ENCODE measurements around the gene FBXO24. TPM values are rescaled to one million over a fixed set of nuclear protein-coding genes. Genes with fewer than 3 reads are reported as not detected.

The FBXO24 gene
- total RNA-seq, 4 donors from 2014 or later: 0.14 to 0.79 TPM; not detected in 2

DNA sequence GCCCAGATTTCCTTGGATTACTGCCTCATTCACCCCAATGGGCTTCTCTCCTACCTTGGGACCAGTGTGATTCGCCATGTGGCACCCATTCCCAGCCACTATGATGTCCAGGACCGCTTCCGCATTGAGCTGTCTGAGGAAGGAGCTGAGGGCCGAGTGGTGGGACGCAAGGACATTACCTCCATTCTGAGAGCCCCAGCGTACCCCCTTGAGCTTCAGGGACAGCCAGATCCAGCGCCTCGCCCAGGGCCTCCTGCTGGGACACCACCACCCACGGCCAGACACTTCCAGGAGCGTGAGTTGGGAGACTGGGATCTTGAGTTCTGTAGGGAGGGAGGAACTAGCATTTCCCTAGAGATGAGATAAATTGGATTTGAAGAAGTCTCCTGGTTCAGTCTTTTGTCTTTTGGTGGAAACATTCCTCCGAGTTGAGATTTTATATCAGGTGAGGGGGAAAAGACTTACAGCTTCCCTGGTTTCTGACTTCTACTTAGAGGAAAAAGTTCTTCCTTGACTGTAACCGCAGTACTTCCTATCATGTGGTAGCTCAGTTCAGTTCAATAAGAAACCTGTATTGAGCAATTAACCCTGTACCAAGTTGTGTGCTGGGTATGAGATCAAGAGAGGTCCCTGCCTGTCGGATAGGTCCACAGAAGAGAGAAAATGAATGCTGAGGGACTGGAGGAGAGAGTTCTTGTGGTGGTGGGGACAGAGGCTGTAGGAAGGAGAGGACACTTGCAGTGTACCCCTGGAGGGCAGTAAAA lies 27.5 kb downstream of the FBXO24 start:
- DNase-seq: no peak
- in situ Hi-C loops (cut with MboI; ENCODE audit: low pct_ligation_motif_present in 1 of 4, low pct_unique_long_range_greater_than_20kb in 1 of 4, low sequenced_read_pairs in 3 of 4): no loop called here
- H3K4me3 ChIP-seq: peak overlapping the region in 1 of 4 donors; percentile 89

DNA sequence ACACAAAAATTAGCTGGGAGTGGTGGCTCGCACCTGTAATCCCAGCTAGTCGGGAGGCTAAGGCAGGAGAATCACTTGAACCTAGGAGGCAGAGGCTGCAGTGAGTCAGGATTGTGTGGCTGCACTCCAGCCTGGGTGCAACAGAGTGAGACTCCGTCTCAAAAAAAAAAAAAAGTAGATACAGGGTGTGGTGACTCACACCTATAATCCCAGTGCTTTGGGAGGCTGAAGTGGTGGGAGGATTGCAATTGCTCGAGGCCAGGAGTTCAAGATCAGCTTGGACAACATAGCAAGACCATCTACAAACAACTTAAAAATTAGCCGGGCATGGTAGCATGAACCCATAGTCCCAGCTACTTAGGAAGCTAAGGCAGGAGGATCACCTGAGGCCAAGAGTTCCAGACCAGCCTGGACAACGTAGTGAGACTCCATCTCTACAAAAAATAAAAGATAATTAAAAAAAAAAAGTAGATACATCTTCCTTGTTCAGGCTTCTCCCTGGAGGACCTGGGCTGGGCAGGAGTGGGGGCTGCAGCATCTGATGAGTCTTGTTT lies 28.3 kb downstream of the FBXO24 start:
- 60 to 95% methylated on average over 2 to 6 of the region's 6 CpGs for WGBS, 2 donors (ENCODE audit: low coverage in 1 of 2)
- DNase-seq: no peak
- intact Hi-C loops (cut with DNase I; ENCODE audit: low total_unique reads): no loop called here
- H3K9me3 ChIP-seq: no peaks in the 10 kb centered on the region
- in situ Hi-C loops (cut with MboI; ENCODE audit: low pct_ligation_motif_present in 1 of 4, low pct_unique_long_range_greater_than_20kb in 1 of 4, low sequenced_read_pairs in 3 of 4): no loop called here
- no peaks in the 10 kb centered on the region for H3K36me3 ChIP-seq
- H3K4me1 ChIP-seq: peaks cover 4 to 20% (median 8%) of the 10 kb centered on the region in 4 donors
- no peaks in the 10 kb centered on the region for H3K27me3 ChIP-seq
- no peak overlapping the region for H3K27ac ChIP-seq
- TF ChIP-seq POLR2AphosphoS5 (IDR thresholded peaks at IDR 0.05): no peak
- no peak for TF ChIP-seq EP300 (IDR thresholded peaks at IDR 0.05; ENCODE audit: low read depth)
- no peak overlapping the region for H3K4me3 ChIP-seq

More for the DNA sequence above, 27.5 kb downstream of the FBXO24 start:
- H3K9me3 ChIP-seq: no peaks in the 10 kb centered on the region
- no peaks in the 10 kb centered on the region for H3K27me3 ChIP-seq
- H3K36me3 ChIP-seq: no peaks in the 10 kb centered on the region
- 86 to 94% methylated on average over 3 to 13 of the region's 13 CpGs for WGBS, 2 donors (ENCODE audit: low coverage in 1 of 2)
- H3K4me1 ChIP-seq: peaks cover 4 to 20% (median 8%) of the 10 kb centered on the region in 4 donors
- H3K27ac ChIP-seq: no peak overlapping the region
- TF ChIP-seq, protein P1, sequence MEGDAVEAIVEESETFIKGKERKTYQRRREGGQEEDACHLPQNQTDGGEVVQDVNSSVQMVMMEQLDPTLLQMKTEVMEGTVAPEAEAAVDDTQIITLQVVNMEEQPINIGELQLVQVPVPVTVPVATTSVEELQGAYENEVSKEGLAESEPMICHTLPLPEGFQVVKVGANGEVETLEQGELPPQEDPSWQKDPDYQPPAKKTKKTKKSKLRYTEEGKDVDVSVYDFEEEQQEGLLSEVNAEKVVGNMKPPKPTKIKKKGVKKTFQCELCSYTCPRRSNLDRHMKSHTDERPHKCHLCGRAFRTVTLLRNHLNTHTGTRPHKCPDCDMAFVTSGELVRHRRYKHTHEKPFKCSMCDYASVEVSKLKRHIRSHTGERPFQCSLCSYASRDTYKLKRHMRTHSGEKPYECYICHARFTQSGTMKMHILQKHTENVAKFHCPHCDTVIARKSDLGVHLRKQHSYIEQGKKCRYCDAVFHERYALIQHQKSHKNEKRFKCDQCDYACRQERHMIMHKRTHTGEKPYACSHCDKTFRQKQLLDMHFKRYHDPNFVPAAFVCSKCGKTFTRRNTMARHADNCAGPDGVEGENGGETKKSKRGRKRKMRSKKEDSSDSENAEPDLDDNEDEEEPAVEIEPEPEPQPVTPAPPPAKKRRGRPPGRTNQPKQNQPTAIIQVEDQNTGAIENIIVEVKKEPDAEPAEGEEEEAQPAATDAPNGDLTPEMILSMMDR (IDR thresholded peaks at IDR 0.05): no peak
- TF ChIP-seq POLR2A (IDR thresholded peaks at IDR 0.05) (no peak), EP300 (IDR thresholded peaks at IDR 0.05; ENCODE audit: low read depth) (no peak), POLR2AphosphoS5 (IDR thresholded peaks at IDR 0.05) (no peak)
- intact Hi-C loops (cut with DNase I; ENCODE audit: low total_unique reads): no loop called here

DNA sequence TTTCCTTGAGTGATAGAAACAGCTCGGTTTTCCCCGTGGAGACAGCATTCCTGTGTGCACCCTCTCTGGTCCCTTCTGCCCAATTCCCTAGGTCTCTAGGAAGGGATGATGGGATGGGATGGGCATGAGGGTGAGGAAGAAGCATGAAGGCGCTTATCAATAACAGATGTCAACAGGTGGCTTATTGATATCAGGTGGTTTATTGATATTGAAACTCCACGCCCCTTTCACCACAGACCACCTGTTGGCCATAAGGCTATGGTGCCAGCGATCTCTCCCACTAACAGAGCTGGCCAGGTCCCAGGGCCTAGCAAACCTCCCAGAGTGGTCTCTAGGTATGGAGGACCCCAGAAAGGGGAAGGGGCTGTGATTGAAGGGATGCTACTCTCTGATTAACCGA lies 34.1 kb downstream of the FBXO24 start:
- in situ Hi-C loops (cut with MboI; ENCODE audit: low pct_ligation_motif_present in 1 of 4, low pct_unique_long_range_greater_than_20kb in 1 of 4, low sequenced_read_pairs in 3 of 4): no loop called here
- no peaks in the 10 kb centered on the region for H3K27me3 ChIP-seq
- no peak overlapping the region for H3K27ac ChIP-seq
- H3K9me3 ChIP-seq: no peaks in the 10 kb centered on the region
- no peak overlapping the region for H3K4me3 ChIP-seq
- DNase-seq: no peak
- no peaks in the 10 kb centered on the region for H3K4me1 ChIP-seq
- H3K36me3 ChIP-seq: no peaks in the 10 kb centered on the region
- no peak for TF ChIP-seq EP300 (IDR thresholded peaks at IDR 0.05; ENCODE audit: low read depth)
- TF ChIP-seq, protein P1 (IDR thresholded peaks at IDR 0.05): no peak
- no peak for TF ChIP-seq POLR2AphosphoS5 (IDR thresholded peaks at IDR 0.05)
- TF ChIP-seq POLR2A (IDR thresholded peaks at IDR 0.05): no peak
- intact Hi-C loops (cut with DNase I; ENCODE audit: low total_unique reads): no loop called here
- WGBS, 2 donors (ENCODE audit: low coverage in 1 of 2): 87 to 90% methylated on average over 4 to 6 of the region's 6 CpGs

DNA sequence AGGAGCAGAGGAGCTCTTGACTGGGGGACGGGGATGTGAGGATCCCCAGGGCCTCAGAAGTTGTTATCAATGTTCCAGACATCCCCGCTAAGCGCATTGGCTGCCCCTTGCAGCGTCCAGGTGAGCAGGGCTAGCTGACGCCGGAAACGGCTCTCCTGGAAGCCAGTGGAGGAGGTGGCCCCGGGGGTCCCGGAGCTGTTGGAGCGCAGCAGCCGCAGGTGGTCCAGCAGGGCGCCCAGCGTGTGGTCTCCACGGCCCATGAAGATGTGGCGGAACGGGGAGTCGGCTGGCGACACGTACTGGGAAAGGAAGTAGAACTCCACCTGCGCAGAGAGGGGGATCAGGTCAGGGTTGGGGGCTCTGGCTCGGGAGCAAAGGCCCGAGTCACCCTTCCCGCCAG lies 34.7 kb downstream of the FBXO24 start:
- no peaks in the 10 kb centered on the region for H3K9me3 ChIP-seq
- no peaks in the 10 kb centered on the region for H3K4me1 ChIP-seq
- H3K27ac ChIP-seq: no peak overlapping the region
- no peaks in the 10 kb centered on the region for H3K36me3 ChIP-seq
- no peaks in the 10 kb centered on the region for H3K27me3 ChIP-seq
- H3K4me3 ChIP-seq: no peak overlapping the region
- TF ChIP-seq EP300 (IDR thresholded peaks at IDR 0.05; ENCODE audit: low read depth): no peak
- TF ChIP-seq POLR2AphosphoS5 (IDR thresholded peaks at IDR 0.05): no peak
- TF ChIP-seq, protein P1 (IDR thresholded peaks at IDR 0.05): no peak
- no peak for TF ChIP-seq POLR2A (IDR thresholded peaks at IDR 0.05)
- DNase-seq: no peak
- in situ Hi-C loops (cut with MboI; ENCODE audit: low pct_ligation_motif_present in 1 of 4, low pct_unique_long_range_greater_than_20kb in 1 of 4, low sequenced_read_pairs in 3 of 4) (no loop called here), intact Hi-C loops (cut with DNase I; ENCODE audit: low total_unique reads) (no loop called here)
- WGBS, 2 donors (ENCODE audit: low coverage in 1 of 2): 60 to 92% methylated on average over 1 to 23 of the region's 23 CpGs
